ENCODE data around the gene TBC1D21. TPM values are rescaled to one million over a fixed set of nuclear protein-coding genes. Genes with fewer than 3 reads are reported as not detected.

Gene TBC1D21
- total and polyA plus RNA-seq, 2 of the 8 experiments (the other 6 are each of a cell fraction or from before 2014, with no cell fraction given), result not detected

DNA sequence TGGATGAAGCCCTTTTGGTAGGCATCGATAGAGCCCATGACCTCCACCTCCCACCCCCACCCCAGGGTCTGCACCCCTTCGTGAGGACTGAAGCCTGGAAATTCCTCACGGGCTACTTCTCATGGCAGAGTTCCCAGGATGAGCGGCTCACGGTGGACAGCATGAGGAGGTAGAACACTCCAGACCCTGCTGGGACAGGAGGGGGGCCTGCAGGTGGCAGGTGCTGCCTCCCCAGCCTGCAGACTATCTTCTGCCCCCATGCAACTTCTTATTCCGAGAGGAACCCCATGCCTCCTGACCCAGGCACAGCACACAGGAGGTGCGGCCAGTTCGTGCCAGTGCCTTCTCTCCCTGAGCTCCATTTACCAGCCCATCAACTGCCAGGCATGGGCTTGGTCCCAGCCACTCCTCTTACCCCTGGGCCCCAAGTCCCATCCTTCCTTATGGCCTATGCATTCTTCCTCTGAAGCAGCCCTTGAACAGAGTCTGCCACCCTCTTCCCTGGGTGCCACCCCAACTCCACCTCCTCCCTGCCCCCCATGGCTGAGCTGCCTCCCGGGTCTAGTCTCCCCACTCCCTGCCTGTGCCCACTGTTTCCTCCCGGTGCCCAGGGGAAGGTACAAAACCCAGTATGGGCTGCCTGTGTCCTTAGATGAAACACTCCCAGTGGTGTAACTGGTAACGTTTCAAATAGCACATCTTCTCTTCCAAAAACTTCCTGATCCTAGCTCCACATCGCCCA is 8.4 kb downstream of the TBC1D21 start (continued):
- TF ChIP-seq, protein P1, sequence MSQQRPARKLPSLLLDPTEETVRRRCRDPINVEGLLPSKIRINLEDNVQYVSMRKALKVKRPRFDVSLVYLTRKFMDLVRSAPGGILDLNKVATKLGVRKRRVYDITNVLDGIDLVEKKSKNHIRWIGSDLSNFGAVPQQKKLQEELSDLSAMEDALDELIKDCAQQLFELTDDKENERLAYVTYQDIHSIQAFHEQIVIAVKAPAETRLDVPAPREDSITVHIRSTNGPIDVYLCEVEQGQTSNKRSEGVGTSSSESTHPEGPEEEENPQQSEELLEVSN (IDR thresholded peaks at IDR 0.05), result no peak
- TF ChIP-seq SP1 (IDR thresholded peaks at IDR 0.05; ENCODE audit: low read depth, low read length) (no peak), NANOG (IDR thresholded peaks at IDR 0.05; ENCODE audit: insufficient read depth, low read depth, low read length, poor library complexity, severe bottlenecking) (no peak), SUZ12 (IDR thresholded peaks at IDR 0.05; ENCODE audit: low read length) (no peak)

Data from H1 (cell line).